ENCODE data around the gene DNAAF6. TPM values are rescaled to one million over a fixed set of nuclear protein-coding genes. Genes with fewer than 3 reads are reported as not detected.

Gene DNAAF6
- total RNA-seq, 1 experiment from 2014 or later, result not detected

DNA sequence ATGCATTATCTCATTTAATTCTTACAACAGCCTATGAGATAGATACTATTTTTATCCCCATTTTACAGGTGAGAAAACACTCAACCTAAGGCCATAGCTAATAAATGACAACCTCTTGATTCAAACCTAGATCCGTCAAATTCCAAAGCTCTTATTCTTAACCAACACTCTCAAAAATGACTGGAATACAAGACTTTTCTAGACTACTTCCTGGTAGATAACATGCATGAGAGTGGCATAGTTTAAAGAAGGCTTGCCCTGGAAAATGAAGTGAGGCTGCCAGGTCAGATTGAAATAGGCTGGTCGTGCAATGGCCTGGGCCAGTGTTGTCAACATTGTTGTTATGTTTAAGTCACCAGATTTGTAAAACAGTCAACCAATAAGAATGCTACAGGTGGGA lies 86.6 kb downstream of the DNAAF6 start:
- no peak overlapping the region for H3K4me3 Mint-ChIP-seq (ENCODE audit: low read depth, unreplicated experiment)
- peaks cover 6% of the 10 kb centered on the region for H3K9me3 Mint-ChIP-seq (ENCODE audit: low read depth, unreplicated experiment)
- TF ChIP-seq, protein P1, sequence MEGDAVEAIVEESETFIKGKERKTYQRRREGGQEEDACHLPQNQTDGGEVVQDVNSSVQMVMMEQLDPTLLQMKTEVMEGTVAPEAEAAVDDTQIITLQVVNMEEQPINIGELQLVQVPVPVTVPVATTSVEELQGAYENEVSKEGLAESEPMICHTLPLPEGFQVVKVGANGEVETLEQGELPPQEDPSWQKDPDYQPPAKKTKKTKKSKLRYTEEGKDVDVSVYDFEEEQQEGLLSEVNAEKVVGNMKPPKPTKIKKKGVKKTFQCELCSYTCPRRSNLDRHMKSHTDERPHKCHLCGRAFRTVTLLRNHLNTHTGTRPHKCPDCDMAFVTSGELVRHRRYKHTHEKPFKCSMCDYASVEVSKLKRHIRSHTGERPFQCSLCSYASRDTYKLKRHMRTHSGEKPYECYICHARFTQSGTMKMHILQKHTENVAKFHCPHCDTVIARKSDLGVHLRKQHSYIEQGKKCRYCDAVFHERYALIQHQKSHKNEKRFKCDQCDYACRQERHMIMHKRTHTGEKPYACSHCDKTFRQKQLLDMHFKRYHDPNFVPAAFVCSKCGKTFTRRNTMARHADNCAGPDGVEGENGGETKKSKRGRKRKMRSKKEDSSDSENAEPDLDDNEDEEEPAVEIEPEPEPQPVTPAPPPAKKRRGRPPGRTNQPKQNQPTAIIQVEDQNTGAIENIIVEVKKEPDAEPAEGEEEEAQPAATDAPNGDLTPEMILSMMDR (IDR thresholded peaks at IDR 0.05; ENCODE audit: unreplicated experiment), result no peak
- intact Hi-C loops (cut with micrococcal nuclease; ENCODE audit: unreplicated experiment), result no loop called here
- no peak overlapping the region for H3K27ac Mint-ChIP-seq (ENCODE audit: unreplicated experiment)
- peaks cover 5% of the 10 kb centered on the region for H3K36me3 Mint-ChIP-seq (ENCODE audit: insufficient read depth, unreplicated experiment)
- BruUV-seq (replicated peaks), result no TSS peak
- DNase-seq, result peak; percentile 9
- no peaks in the 10 kb centered on the region for H3K27me3 Mint-ChIP-seq (ENCODE audit: unreplicated experiment)
- peaks cover 26% of the 10 kb centered on the region for H3K4me1 Mint-ChIP-seq (ENCODE audit: low read depth, unreplicated experiment)
- CTCF ChIA-PET, result interaction anchor here (0.9 kb wide), 1 partner anchor 21 kb away, joined by 3 read pairs; no protein-coding TSS in a partner anchor

Other genes with a start within 250 kb of the DNAAF6 start
- 31.1 and 31.6 TPM in 2 replicates for gene MORC4, start 206.4 kb upstream of the DNAAF6 start, total RNA-seq (2022)
- 36.0 and 41.1 TPM in 2 replicates for gene RBM41, start 87.8 kb upstream of the DNAAF6 start, total RNA-seq (2022)
- gene NUP62CL, start 178 bp upstream of the DNAAF6 start, total RNA-seq (2022), result 14.6 and 18.0 TPM in 2 replicates
- 0.99 and 1.0 TPM in 2 replicates for gene FRMPD3, start 243.0 kb downstream of the DNAAF6 start, total RNA-seq (2022)